Stimulated activated CD4-positive, alpha-beta T cell treated with anti-CD3 and anti-CD28 coated beads, Interleukin-15, amount 100 ng/mL, for 24 hours (primary cell): ENCODE measurements around the gene C19orf53.

Source experiments
- DNase-seq: peaks from one replicate; pipeline ENCODE4 v3.0.0-alpha.2; 2020

C19orf53 gene

DNA sequence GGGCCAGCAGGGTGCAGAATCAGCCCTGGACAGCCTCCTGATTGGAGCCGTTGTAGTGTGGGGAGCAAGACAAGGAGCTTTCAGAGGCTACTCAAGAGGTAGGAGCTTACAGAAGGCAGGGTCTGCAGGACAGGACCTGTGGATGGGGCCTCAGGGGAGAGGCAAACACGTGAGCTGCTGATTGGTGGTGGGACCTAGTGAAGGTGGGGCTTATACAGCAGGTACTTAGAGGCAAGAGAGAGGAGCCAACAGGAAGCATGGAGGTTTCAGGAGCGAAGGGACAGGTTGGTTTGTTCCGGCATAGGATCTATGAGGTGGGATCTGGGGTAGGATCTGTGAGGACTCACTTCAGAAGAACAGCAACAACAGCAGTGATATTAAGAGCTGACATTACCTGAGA, 53.4 kb downstream of the C19orf53 start:
- DNase-seq = no peak
